ENCODE measurements around the gene CPM.
"Not testable (repeated sequence)": the region's sequence is repeated elsewhere in the genome, so short reads cannot be mapped to it uniquely, and the experiment has no call there.

The CPM gene

DNA sequence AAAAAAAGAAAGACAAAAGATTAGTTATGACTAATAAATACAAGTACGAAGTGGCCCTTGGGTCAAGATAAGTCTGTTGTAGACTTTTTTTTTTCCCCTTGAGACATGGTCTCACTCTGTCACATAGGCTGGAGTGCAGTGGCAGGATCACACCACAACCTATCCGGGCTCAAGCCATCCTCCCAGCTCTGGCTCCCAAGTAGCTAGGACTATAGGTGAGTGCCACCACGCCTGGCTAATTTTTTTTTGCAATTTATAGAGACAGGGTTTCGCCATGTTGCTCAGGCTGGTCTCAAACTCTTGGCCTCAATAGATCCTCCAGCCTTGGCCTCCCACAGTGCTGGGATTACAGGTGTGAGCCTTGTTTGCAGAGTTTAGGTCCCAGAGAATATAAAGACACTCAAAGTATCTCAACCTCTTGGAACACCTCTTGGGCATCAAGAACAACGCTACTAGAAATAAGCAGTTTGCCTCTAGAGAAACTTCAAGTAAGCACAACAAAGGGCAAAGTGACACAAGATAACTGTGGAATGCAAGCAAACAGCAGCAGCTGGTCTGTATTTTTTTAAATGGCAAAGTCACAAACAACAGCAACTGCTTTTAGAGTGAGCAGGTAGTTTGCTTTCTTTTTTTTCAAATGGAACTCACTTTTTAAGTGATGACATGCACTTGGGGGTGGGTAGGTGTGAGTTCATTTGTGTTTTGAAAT lies 128.9 kb downstream of the CPM start:
- DNase-seq, result no peak

DNA sequence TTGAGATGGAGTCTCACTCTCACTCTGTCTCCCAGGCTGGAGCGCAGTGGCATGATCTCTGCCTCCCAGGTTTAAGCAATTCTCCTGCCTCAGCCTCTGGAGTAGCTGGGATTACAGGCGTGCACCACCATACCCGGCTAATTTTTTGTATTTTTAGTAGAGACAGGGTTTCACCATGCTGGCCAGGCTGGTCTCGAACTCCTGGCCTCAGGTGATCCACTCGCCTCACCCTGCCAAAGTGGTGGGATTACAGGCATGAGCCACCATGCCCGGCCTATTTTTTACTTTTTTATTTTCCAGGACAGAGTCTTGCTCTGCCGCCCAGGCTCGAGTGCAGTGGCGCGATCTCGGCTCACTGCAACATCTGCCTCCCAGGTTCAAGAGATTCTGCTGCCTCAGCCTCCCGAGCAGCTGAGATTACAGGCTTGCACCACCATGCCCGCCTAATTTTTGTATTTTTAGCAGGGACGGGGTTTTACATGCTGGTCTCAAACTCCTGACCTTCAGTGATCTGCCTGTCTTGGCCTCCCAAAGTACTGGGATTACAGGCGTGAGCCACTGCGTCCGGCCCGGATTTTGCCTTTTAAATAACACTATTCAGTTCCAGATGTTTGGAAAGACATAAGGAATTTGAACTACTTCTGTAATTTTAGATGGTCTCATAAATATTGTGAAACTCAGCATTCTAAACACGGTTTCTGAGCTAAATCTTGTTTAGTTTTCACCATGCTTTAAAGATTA lies 129.9 kb downstream of the CPM start:
- not testable (repeated sequence) for DNase-seq

DNA sequence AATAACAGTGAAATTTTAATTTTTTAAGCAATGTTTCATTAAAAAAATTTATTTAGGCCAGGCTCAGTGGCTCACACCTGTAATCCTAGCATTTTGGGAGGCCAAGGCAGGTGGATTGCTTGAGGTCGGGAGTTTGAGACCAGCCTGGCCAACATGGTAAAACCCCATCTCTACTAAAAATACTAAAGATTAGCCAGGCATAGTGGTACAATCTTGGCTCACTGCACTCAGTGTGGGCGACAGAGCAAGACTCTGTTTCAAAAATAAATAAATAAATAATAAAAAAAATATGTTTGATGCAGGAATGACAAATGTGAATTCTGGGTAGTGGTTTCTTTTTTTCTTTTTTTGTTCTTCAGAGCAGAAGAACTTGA lies 130.6 kb downstream of the CPM start:
- DNase-seq, result not testable (repeated sequence)
